ENCODE measurements around the gene CALCOCO2.

Gene CALCOCO2

GRCh38 chr17:48873209-48873608 is 42.4 kb downstream of the CALCOCO2 start:
- Histone ChIP-seq H3K27me3 (ENCODE audit: control insufficient read depth, low read length) (peaks cover 18% of the 10 kb centered on the region), H4K20me1 (ENCODE audit: control insufficient read depth, insufficient read depth, low read depth, low read length) (no peaks in the 10 kb centered on the region), H3K27ac (ENCODE audit: low read depth, low read length) (no peak overlapping the region), H3K9me2 (replicated peaks; ENCODE audit: control insufficient read depth, low read length) (no peaks in the 10 kb centered on the region), H3K9me3 (ENCODE audit: control insufficient read depth, insufficient read depth, low read length) (no peaks in the 10 kb centered on the region), H3F3A (ENCODE audit: control insufficient read depth, insufficient read depth) (no peaks in the 10 kb centered on the region), H3K36me3 (ENCODE audit: control insufficient read depth, low read length) (no peaks in the 10 kb centered on the region), H3K4me2 (ENCODE audit: low read length) (no peak overlapping the region), H3K79me2 (ENCODE audit: control insufficient read depth, low read length) (no peaks in the 10 kb centered on the region), H3K4me3 (ENCODE audit: low read length) (no peak overlapping the region), H3K4me1 (ENCODE audit: control insufficient read depth, low read length) (no peaks in the 10 kb centered on the region)
- no peak for TF ChIP-seq EZH2phosphoT487 (IDR thresholded peaks at IDR 0.05; ENCODE audit: borderline replicate concordance, low read length)
- TF ChIP-seq CTCF (IDR thresholded peaks at IDR 0.05; ENCODE audit: low read depth, low read length, poor library complexity, severe bottlenecking): no peak

GRCh38 chr17:48873696-48874443 is 43.0 kb downstream of the CALCOCO2 start:
- TF ChIP-seq EZH2phosphoT487 (IDR thresholded peaks at IDR 0.05; ENCODE audit: borderline replicate concordance, low read length): no peak
- no peak for TF ChIP-seq CTCF (IDR thresholded peaks at IDR 0.05; ENCODE audit: low read depth, low read length, poor library complexity, severe bottlenecking)
- no peaks in the 10 kb centered on the region for H3K36me3 ChIP-seq (ENCODE audit: control insufficient read depth, low read length)
- no peaks in the 10 kb centered on the region for H3K79me2 ChIP-seq (ENCODE audit: control insufficient read depth, low read length)
- H3K27ac ChIP-seq (ENCODE audit: low read depth, low read length): no peak overlapping the region
- no peaks in the 10 kb centered on the region for H4K20me1 ChIP-seq (ENCODE audit: control insufficient read depth, insufficient read depth, low read depth, low read length)
- no peaks in the 10 kb centered on the region for H3F3A ChIP-seq (ENCODE audit: control insufficient read depth, insufficient read depth)
- no peak overlapping the region for H3K4me3 ChIP-seq (ENCODE audit: low read length)
- H3K9me3 ChIP-seq (ENCODE audit: control insufficient read depth, insufficient read depth, low read length): no peaks in the 10 kb centered on the region
- H3K9me2 ChIP-seq (replicated peaks; ENCODE audit: control insufficient read depth, low read length): no peaks in the 10 kb centered on the region
- peaks cover 18% of the 10 kb centered on the region for H3K27me3 ChIP-seq (ENCODE audit: control insufficient read depth, low read length)
- H3K4me1 ChIP-seq (ENCODE audit: control insufficient read depth, low read length): no peaks in the 10 kb centered on the region
- no peak overlapping the region for H3K4me2 ChIP-seq (ENCODE audit: low read length)

GRCh38 chr17:48878920-48879898 is 48.4 kb downstream of the CALCOCO2 start:
- TF ChIP-seq EZH2phosphoT487 (IDR thresholded peaks at IDR 0.05; ENCODE audit: borderline replicate concordance, low read length): no peak
- peak; percentile 97 for TF ChIP-seq CTCF (IDR thresholded peaks at IDR 0.05; ENCODE audit: low read depth, low read length, poor library complexity, severe bottlenecking)
- Histone ChIP-seq H4K20me1 (ENCODE audit: control insufficient read depth, insufficient read depth, low read depth, low read length) (no peaks in the 10 kb centered on the region), H3K79me2 (ENCODE audit: control insufficient read depth, low read length) (no peaks in the 10 kb centered on the region), H3K9me3 (ENCODE audit: control insufficient read depth, insufficient read depth, low read length) (no peaks in the 10 kb centered on the region), H3K4me3 (ENCODE audit: low read length) (no peak overlapping the region), H3F3A (ENCODE audit: control insufficient read depth, insufficient read depth) (no peaks in the 10 kb centered on the region), H3K9me2 (replicated peaks; ENCODE audit: control insufficient read depth, low read length) (no peaks in the 10 kb centered on the region), H3K27me3 (ENCODE audit: control insufficient read depth, low read length) (peaks cover 4% of the 10 kb centered on the region; the same call in 1 of the 2 replicates), H3K4me2 (ENCODE audit: low read length) (no peak overlapping the region), H3K36me3 (ENCODE audit: control insufficient read depth, low read length) (no peaks in the 10 kb centered on the region), H3K27ac (ENCODE audit: low read depth, low read length) (no peak overlapping the region), H3K4me1 (ENCODE audit: control insufficient read depth, low read length) (peaks cover 3% of the 10 kb centered on the region; the same call in 1 of the 2 replicates)
